GM23338 (cell line): ENCODE data around the gene CTCFL. TPM values are rescaled to one million over a fixed set of nuclear protein-coding genes. Genes with fewer than 3 reads are reported as not detected.

ENCODE experiments used
- ATAC-seq: fragments of 200-7000 bp; cut with Tn5 transposase; 3 replicates; pipeline ENCODE4 v1.9.1; 2020
- DNase-seq: peaks from one replicate; pipeline ENCODE4 v3.0.0-alpha.2; 2015; ENCODE audit warnings: low spot score
- H2AFZ ChIP-seq: fragments of 200-600 bp; sonication (generic); 2 replicates; pipeline ENCODE4 v1.8.0; 2016; ENCODE audit warnings: antibody characterized with exemption, mild to moderate bottlenecking, moderate library complexity
- H3F3A ChIP-seq: fragments of 200-600 bp; sonication (generic); replicated peaks from 2 replicates; pipeline ENCODE4 v1.8.0; 2017; ENCODE audit warnings: antibody characterized with exemption, mixed run types, low read depth
- H3K27ac ChIP-seq: fragments of 200-600 bp; sonication (generic); 2 replicates; pipeline ENCODE4 v1.6.1; 2016; ENCODE audit warnings: low read depth
- H3K27me3 ChIP-seq: fragments of 200-600 bp; sonication (generic); 2 replicates; pipeline ENCODE4 v1.8.0; 2016; ENCODE audit warnings: mild to moderate bottlenecking, mixed run types, moderate library complexity; ENCODE audit not compliant: insufficient read depth
- H3K36me3 ChIP-seq: fragments of 200-600 bp; sonication (generic); 2 replicates; pipeline ENCODE4 v1.8.0; 2016; ENCODE audit warnings: mild to moderate bottlenecking; ENCODE audit not compliant: insufficient read depth
- H3K4me1 ChIP-seq: fragments of 200-600 bp; sonication (generic); 2 replicates; pipeline ENCODE4 v1.8.0; 2016; ENCODE audit warnings: mild to moderate bottlenecking, moderate library complexity; ENCODE audit not compliant: insufficient read depth
- H3K4me2 ChIP-seq: fragments of 200-600 bp; sonication (generic); 2 replicates; pipeline ENCODE4 v1.7.1; 2017; ENCODE audit warnings: mixed run types
- H3K4me3 ChIP-seq: fragments of 200-600 bp; sonication (generic); 2 replicates; pipeline ENCODE4 v1.6.1; 2016; ENCODE audit warnings: mixed run types
- H3K79me2 ChIP-seq: fragments of 200-600 bp; sonication (generic); replicated peaks from 2 replicates; pipeline ENCODE4 v1.8.0; 2017; ENCODE audit warnings: mild to moderate bottlenecking; ENCODE audit not compliant: insufficient read depth
- H3K9me2 ChIP-seq: fragments of 200-600 bp; sonication (generic); 2 replicates; pipeline ENCODE4 v1.8.0; 2017; ENCODE audit not compliant: insufficient read depth
- H4K20me1 ChIP-seq: fragments of 200-600 bp; sonication (generic); replicated peaks from 2 replicates; pipeline ENCODE4 v1.8.0; 2017; ENCODE audit warnings: mild to moderate bottlenecking; ENCODE audit not compliant: insufficient read depth
- H3K27ac Mint-ChIP-seq: 2 replicates; pipeline ENCODE4 v1.8.0; 2020; ENCODE audit warnings: inconsistent platforms, mild to moderate bottlenecking, moderate library complexity, mixed read lengths
- H3K27me3 Mint-ChIP-seq: 3 replicates; pipeline ENCODE4 v1.8.0; 2022; ENCODE audit warnings: low read depth, mild to moderate bottlenecking, moderate library complexity, mixed read lengths, inconsistent platforms; ENCODE audit not compliant: insufficient read depth, poor library complexity
- H3K36me3 Mint-ChIP-seq: 3 replicates; pipeline ENCODE4 v1.8.0; 2021; ENCODE audit warnings: low read depth, mild to moderate bottlenecking, inconsistent platforms, moderate library complexity, mixed read lengths
- H3K4me1 Mint-ChIP-seq: 3 replicates; pipeline ENCODE4 v1.8.0; 2020; ENCODE audit warnings: mild to moderate bottlenecking, inconsistent platforms, mixed read lengths
- H3K4me3 Mint-ChIP-seq: 3 replicates; pipeline ENCODE4 v1.8.0; 2021; ENCODE audit warnings: moderate library complexity, mild to moderate bottlenecking, inconsistent platforms, mixed read lengths
- H3K9me3 Mint-ChIP-seq: 3 replicates; pipeline ENCODE4 v1.8.0; 2020; ENCODE audit warnings: moderate library complexity, mild to moderate bottlenecking, inconsistent platforms, mixed read lengths
- CREB1 ChIP-seq: fragments of 250-450 bp; sonication (Bioruptor Pico); IDR thresholded peaks from 2 replicates; pipeline ENCODE4 v1.5.0; 2020; ENCODE audit warnings: low read depth, mild to moderate bottlenecking, moderate library complexity
- EZH2 ChIP-seq: fragments of 200-600 bp; sonication (generic); IDR thresholded peaks from one replicate; pipeline ENCODE4 v1.8.0; 2017; ENCODE audit warnings: antibody characterized with exemption, mild to moderate bottlenecking, low read depth; ENCODE audit not compliant: unreplicated experiment
- EZH2phosphoT487 ChIP-seq: fragments of 200-600 bp; sonication (generic); IDR thresholded peaks from one replicate; pipeline ENCODE4 v1.8.1; 2018; ENCODE audit warnings: antibody characterized with exemption; ENCODE audit not compliant: unreplicated experiment
- JUNB ChIP-seq: IDR thresholded peaks from one replicate; pipeline ENCODE4 v1.6.1; 2016; ENCODE audit warnings: antibody characterized with exemption; ENCODE audit not compliant: unreplicated experiment
- NANOG ChIP-seq: IDR thresholded peaks from 2 replicates; pipeline ENCODE4 v1.6.1; 2016; ENCODE audit warnings: antibody characterized with exemption, borderline replicate concordance
- POLR2AphosphoS5 ChIP-seq: IDR thresholded peaks from 2 replicates; pipeline ENCODE4 v1.6.1; 2016; ENCODE audit warnings: antibody characterized with exemption, low read depth
- STAT1 ChIP-seq: IDR thresholded peaks from one replicate; pipeline ENCODE4 v1.6.1; 2016; ENCODE audit warnings: antibody characterized with exemption; ENCODE audit not compliant: unreplicated experiment
- ZNF114 ChIP-seq: fragments of 250-450 bp; sonication (Bioruptor Pico); IDR thresholded peaks from 2 replicates; pipeline ENCODE4 v1.5.0; 2020; ENCODE audit warnings: mild to moderate bottlenecking, moderate library complexity
- ZNF331 ChIP-seq: fragments of 250-450 bp; sonication (Bioruptor Pico); IDR thresholded peaks from 2 replicates; pipeline ENCODE4 v1.5.0; 2020; ENCODE audit warnings: low read depth, mild to moderate bottlenecking, moderate library complexity
- polyA plus RNA-seq: library from polyadenylated mRNA; unstranded; fragments of >200 nt; fragmentation: Nextera tagmentation; extraction: Ambion mirVana; gene quantifications from 2 replicates; pipeline ENCODE4 v1.2.1, GENCODE V29; 2016
- total RNA-seq: library from RNA; depleted of rRNA; stranded (reverse); fragments of >200 nt; shearing (Covaris generic); gene quantifications from 2 replicates; pipeline ENCODE4 v1.2.3, GENCODE V29; 2014
- TF ChIP-seq, protein P1 (sequence below), 2 experiments: fragments of 200-600 bp in 1 of 2; sonication (generic) in 1 of 2; conservative IDR thresholded peaks; 2 replicates each; pipeline versions ENCODE4 v1.5.1 to v1.6.1; 2016 to 2017; ENCODE audit warnings: antibody characterized with exemption in 2 of 2, low read depth in 2 of 2, mild to moderate bottlenecking in 2 of 2, moderate library complexity in 1 of 2
- TF ChIP-seq, protein P2 (sequence below): IDR thresholded peaks from one replicate; pipeline ENCODE4 v1.6.1; 2018; ENCODE audit warnings: antibody characterized with exemption; ENCODE audit not compliant: unreplicated experiment
- TF ChIP-seq, protein P3 (sequence below): fragments of 250-450 bp; sonication (Bioruptor Pico); IDR thresholded peaks from 2 replicates; pipeline ENCODE4 v1.5.0; 2020; ENCODE audit warnings: mild to moderate bottlenecking, moderate library complexity
- TF ChIP-seq, protein P4 (sequence below): IDR thresholded peaks from 2 replicates; pipeline ENCODE4 v1.6.1; 2016; ENCODE audit warnings: antibody characterized with exemption

CTCFL gene
- total and polyA plus RNA-seq, 2 experiments from 2014 or later: 0.55 to 1.4 TPM

DNA sequence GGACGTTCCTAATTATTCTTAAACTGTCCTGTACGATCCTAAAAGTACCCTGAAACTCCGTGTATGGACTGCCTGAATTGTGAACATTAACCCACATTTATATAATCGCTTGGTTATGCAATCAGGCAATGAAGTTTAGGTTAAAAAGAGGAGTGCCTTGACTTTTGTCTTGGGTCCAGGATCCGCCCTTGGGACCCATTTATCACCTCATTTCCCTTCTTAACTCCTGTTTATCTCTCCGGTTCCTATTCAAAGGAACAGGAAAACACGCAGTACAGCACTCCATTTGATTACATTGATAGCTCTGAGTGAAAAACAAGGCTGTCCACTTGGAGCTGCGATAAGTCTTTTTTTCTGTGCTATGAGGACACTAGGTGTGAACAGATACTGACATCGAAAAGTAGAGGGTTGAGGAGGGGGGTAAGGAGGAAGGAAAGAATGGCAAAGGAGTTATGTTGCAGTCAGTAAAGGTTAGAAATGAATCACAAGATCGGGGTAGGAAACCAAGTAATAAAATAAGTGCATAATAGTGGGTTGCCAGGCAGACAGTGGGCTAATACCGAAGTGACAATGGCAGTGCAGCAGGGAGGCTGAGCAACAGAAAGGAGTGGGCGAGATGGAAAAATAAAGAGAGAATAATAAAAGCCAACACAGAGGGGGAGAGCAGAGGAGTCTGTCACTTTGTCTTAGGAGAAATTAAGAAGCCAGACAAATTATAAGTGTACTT lies 20.1 kb upstream of the CTCFL start:
- no peak overlapping the region for H3K4me3 ChIP-seq
- H3K79me2 ChIP-seq: no peaks in the 10 kb centered on the region
- H3K36me3 ChIP-seq: no peaks in the 10 kb centered on the region; the same call in 1 of the 2 replicates
- no peaks in the 10 kb centered on the region for H3K36me3 Mint-ChIP-seq
- H4K20me1 ChIP-seq: no peaks in the 10 kb centered on the region
- H3F3A ChIP-seq: no peaks in the 10 kb centered on the region
- H3K4me3 Mint-ChIP-seq: no peak overlapping the region
- ATAC-seq (no peak), DNase-seq (no peak)
- no peak overlapping the region for H3K27ac ChIP-seq
- H3K9me3 Mint-ChIP-seq: no peaks in the 10 kb centered on the region; the same call in 2 of the 3 replicates
- H3K27me3 ChIP-seq: no peaks in the 10 kb centered on the region
- TF ChIP-seq NANOG (no peak), ZNF331 (CRISPR knock-in tag) (no peak), STAT1 (no peak), ZNF114 (CRISPR knock-in tag) (no peak), POLR2AphosphoS5 (no peak), CREB1 (CRISPR knock-in tag) (no peak), JUNB (no peak), EZH2 (no peak), EZH2phosphoT487 (no peak)
- TF ChIP-seq, protein P1, sequence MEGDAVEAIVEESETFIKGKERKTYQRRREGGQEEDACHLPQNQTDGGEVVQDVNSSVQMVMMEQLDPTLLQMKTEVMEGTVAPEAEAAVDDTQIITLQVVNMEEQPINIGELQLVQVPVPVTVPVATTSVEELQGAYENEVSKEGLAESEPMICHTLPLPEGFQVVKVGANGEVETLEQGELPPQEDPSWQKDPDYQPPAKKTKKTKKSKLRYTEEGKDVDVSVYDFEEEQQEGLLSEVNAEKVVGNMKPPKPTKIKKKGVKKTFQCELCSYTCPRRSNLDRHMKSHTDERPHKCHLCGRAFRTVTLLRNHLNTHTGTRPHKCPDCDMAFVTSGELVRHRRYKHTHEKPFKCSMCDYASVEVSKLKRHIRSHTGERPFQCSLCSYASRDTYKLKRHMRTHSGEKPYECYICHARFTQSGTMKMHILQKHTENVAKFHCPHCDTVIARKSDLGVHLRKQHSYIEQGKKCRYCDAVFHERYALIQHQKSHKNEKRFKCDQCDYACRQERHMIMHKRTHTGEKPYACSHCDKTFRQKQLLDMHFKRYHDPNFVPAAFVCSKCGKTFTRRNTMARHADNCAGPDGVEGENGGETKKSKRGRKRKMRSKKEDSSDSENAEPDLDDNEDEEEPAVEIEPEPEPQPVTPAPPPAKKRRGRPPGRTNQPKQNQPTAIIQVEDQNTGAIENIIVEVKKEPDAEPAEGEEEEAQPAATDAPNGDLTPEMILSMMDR (conservative IDR thresholded peaks at IDR 0.05; ENCODE audit: low read depth in 2 of 2): no peak
- TF ChIP-seq, protein P2, sequence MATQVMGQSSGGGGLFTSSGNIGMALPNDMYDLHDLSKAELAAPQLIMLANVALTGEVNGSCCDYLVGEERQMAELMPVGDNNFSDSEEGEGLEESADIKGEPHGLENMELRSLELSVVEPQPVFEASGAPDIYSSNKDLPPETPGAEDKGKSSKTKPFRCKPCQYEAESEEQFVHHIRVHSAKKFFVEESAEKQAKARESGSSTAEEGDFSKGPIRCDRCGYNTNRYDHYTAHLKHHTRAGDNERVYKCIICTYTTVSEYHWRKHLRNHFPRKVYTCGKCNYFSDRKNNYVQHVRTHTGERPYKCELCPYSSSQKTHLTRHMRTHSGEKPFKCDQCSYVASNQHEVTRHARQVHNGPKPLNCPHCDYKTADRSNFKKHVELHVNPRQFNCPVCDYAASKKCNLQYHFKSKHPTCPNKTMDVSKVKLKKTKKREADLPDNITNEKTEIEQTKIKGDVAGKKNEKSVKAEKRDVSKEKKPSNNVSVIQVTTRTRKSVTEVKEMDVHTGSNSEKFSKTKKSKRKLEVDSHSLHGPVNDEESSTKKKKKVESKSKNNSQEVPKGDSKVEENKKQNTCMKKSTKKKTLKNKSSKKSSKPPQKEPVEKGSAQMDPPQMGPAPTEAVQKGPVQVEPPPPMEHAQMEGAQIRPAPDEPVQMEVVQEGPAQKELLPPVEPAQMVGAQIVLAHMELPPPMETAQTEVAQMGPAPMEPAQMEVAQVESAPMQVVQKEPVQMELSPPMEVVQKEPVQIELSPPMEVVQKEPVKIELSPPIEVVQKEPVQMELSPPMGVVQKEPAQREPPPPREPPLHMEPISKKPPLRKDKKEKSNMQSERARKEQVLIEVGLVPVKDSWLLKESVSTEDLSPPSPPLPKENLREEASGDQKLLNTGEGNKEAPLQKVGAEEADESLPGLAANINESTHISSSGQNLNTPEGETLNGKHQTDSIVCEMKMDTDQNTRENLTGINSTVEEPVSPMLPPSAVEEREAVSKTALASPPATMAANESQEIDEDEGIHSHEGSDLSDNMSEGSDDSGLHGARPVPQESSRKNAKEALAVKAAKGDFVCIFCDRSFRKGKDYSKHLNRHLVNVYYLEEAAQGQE: no peak
- TF ChIP-seq, protein P3, sequence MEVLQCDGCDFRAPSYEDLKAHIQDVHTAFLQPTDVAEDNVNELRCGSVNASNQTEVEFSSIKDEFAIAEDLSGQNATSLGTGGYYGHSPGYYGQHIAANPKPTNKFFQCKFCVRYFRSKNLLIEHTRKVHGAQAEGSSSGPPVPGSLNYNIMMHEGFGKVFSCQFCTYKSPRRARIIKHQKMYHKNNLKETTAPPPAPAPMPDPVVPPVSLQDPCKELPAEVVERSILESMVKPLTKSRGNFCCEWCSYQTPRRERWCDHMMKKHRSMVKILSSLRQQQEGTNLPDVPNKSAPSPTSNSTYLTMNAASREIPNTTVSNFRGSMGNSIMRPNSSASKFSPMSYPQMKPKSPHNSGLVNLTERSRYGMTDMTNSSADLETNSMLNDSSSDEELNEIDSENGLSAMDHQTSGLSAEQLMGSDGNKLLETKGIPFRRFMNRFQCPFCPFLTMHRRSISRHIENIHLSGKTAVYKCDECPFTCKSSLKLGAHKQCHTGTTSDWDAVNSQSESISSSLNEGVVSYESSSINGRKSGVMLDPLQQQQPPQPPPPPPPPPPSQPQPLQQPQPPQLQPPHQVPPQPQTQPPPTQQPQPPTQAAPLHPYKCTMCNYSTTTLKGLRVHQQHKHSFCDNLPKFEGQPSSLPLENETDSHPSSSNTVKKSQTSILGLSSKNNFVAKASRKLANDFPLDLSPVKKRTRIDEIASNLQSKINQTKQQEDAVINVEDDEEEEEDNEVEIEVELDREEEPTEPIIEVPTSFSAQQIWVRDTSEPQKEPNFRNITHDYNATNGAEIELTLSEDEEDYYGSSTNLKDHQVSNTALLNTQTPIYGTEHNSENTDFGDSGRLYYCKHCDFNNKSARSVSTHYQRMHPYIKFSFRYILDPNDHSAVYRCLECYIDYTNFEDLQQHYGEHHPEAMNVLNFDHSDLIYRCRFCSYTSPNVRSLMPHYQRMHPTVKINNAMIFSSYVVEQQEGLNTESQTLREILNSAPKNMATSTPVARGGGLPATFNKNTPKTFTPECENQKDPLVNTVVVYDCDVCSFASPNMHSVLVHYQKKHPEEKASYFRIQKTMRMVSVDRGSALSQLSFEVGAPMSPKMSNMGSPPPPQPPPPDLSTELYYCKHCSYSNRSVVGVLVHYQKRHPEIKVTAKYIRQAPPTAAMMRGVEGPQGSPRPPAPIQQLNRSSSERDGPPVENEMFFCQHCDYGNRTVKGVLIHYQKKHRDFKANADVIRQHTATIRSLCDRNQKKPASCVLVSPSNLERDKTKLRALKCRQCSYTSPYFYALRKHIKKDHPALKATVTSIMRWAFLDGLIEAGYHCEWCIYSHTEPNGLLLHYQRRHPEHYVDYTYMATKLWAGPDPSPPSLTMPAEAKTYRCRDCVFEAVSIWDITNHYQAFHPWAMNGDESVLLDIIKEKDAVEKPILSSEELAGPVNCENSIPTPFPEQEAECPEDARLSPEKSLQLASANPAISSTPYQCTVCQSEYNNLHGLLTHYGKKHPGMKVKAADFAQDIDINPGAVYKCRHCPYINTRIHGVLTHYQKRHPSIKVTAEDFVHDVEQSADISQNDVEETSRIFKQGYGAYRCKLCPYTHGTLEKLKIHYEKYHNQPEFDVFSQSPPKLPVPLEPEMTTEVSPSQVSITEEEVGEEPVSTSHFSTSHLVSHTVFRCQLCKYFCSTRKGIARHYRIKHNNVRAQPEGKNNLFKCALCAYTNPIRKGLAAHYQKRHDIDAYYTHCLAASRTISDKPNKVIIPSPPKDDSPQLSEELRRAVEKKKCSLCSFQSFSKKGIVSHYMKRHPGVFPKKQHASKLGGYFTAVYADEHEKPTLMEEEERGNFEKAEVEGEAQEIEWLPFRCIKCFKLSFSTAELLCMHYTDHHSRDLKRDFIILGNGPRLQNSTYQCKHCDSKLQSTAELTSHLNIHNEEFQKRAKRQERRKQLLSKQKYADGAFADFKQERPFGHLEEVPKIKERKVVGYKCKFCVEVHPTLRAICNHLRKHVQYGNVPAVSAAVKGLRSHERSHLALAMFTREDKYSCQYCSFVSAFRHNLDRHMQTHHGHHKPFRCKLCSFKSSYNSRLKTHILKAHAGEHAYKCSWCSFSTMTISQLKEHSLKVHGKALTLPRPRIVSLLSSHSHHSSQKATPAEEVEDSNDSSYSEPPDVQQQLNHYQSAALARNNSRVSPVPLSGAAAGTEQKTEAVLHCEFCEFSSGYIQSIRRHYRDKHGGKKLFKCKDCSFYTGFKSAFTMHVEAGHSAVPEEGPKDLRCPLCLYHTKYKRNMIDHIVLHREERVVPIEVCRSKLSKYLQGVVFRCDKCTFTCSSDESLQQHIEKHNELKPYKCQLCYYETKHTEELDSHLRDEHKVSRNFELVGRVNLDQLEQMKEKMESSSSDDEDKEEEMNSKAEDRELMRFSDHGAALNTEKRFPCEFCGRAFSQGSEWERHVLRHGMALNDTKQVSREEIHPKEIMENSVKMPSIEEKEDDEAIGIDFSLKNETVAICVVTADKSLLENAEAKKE (CRISPR knock-in tag): no peak
- TF ChIP-seq, protein P4, sequence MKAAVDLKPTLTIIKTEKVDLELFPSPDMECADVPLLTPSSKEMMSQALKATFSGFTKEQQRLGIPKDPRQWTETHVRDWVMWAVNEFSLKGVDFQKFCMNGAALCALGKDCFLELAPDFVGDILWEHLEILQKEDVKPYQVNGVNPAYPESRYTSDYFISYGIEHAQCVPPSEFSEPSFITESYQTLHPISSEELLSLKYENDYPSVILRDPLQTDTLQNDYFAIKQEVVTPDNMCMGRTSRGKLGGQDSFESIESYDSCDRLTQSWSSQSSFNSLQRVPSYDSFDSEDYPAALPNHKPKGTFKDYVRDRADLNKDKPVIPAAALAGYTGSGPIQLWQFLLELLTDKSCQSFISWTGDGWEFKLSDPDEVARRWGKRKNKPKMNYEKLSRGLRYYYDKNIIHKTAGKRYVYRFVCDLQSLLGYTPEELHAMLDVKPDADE: no peak
- peaks cover 9% of the 10 kb centered on the region for H3K4me1 Mint-ChIP-seq
- H2AFZ ChIP-seq: no peak overlapping the region
- H3K27ac Mint-ChIP-seq: no peak overlapping the region
- no peak overlapping the region for H3K4me2 ChIP-seq
- peaks cover 9% of the 10 kb centered on the region for H3K27me3 Mint-ChIP-seq
- no peaks in the 10 kb centered on the region for H3K9me2 ChIP-seq
- 0 out of 2 replicates have a peak, but pooled peaks cover 7% of the 10 kb centered on the region for H3K4me1 ChIP-seq
